Cardiac muscle cell (in vitro differentiated cells and primary cell): ENCODE measurements around the gene C19orf12. TPM values are rescaled to one million over a fixed set of nuclear protein-coding genes. Genes with fewer than 3 reads are reported as not detected.

Experiments used
- DNase-seq, 2 donors: peaks; one replicate each; pipeline versions ENCODE4 v3.0.0 to v3.0.0-alpha.2; 2010 to 2017; ENCODE audit warnings: low read depth in 1 of 2, low spot score in 1 of 2
- H3K27ac ChIP-seq: fragments of 200-600 bp; sonication (generic); 2 replicates; pipeline ENCODE4 v1.5.1; 2016
- H3K27me3 ChIP-seq: fragments of 200-600 bp; sonication (generic); 2 replicates; pipeline ENCODE4 v1.6.0; 2016; ENCODE audit warnings: control low read depth
- H3K36me3 ChIP-seq: fragments of 200-600 bp; sonication (generic); 2 replicates; pipeline ENCODE4 v1.5.1; 2016; ENCODE audit warnings: control low read depth
- H3K4me1 ChIP-seq: fragments of 200-600 bp; sonication (generic); 2 replicates; pipeline ENCODE4 v1.8.1; 2017; ENCODE audit warnings: low read depth, mild to moderate bottlenecking, mixed run types
- H3K4me3 ChIP-seq: fragments of 200-600 bp; sonication (generic); 2 replicates; pipeline ENCODE4 v1.5.1; 2016; ENCODE audit warnings: mild to moderate bottlenecking
- H3K9me3 ChIP-seq: fragments of 200-600 bp; sonication (generic); 2 replicates; pipeline ENCODE4 v1.5.1; 2017; ENCODE audit warnings: low read depth, mild to moderate bottlenecking, control low read depth
- polyA plus RNA-seq: library from polyadenylated mRNA; unstranded; fragments of >200 nt; fragmentation: Nextera tagmentation; extraction: Ambion mirVana; gene quantifications from 2 replicates; pipeline ENCODE4 v1.2.1, GENCODE V29; 2016
- total RNA-seq: library from RNA; depleted of rRNA; stranded (reverse); fragments of >200 nt; gene quantifications from 2 replicates; pipeline ENCODE4 v1.2.3, GENCODE V29; 2016
- TF ChIP-seq, protein P1 (sequence below): IDR thresholded peaks from 2 replicates; pipeline ENCODE4 v1.5.1; 2012; ENCODE audit warnings: low read depth, mild to moderate bottlenecking, low read length

The C19orf12 gene
- total and polyA plus RNA-seq, 2 experiments from 2014 or later = 46.2 to 54.7 TPM

GRCh38 chr19:29660835-29661234 is 54.2 kb downstream of the C19orf12 start:
- H3K27me3 ChIP-seq = no peaks in the 10 kb centered on the region
- DNase-seq = peak in 1 of 2 donors; percentile 33
- H3K9me3 ChIP-seq = no peaks in the 10 kb centered on the region
- TF ChIP-seq, protein P1, sequence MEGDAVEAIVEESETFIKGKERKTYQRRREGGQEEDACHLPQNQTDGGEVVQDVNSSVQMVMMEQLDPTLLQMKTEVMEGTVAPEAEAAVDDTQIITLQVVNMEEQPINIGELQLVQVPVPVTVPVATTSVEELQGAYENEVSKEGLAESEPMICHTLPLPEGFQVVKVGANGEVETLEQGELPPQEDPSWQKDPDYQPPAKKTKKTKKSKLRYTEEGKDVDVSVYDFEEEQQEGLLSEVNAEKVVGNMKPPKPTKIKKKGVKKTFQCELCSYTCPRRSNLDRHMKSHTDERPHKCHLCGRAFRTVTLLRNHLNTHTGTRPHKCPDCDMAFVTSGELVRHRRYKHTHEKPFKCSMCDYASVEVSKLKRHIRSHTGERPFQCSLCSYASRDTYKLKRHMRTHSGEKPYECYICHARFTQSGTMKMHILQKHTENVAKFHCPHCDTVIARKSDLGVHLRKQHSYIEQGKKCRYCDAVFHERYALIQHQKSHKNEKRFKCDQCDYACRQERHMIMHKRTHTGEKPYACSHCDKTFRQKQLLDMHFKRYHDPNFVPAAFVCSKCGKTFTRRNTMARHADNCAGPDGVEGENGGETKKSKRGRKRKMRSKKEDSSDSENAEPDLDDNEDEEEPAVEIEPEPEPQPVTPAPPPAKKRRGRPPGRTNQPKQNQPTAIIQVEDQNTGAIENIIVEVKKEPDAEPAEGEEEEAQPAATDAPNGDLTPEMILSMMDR = no peak
- H3K4me3 ChIP-seq = no peak overlapping the region
- no peaks in the 10 kb centered on the region for H3K36me3 ChIP-seq
- peaks cover 16% of the 10 kb centered on the region for H3K4me1 ChIP-seq
- H3K27ac ChIP-seq = no peak overlapping the region

GRCh38 chr19:29658221-29658991 is 56.7 kb downstream of the C19orf12 start:
- no peaks in the 10 kb centered on the region for H3K36me3 ChIP-seq

DNA sequence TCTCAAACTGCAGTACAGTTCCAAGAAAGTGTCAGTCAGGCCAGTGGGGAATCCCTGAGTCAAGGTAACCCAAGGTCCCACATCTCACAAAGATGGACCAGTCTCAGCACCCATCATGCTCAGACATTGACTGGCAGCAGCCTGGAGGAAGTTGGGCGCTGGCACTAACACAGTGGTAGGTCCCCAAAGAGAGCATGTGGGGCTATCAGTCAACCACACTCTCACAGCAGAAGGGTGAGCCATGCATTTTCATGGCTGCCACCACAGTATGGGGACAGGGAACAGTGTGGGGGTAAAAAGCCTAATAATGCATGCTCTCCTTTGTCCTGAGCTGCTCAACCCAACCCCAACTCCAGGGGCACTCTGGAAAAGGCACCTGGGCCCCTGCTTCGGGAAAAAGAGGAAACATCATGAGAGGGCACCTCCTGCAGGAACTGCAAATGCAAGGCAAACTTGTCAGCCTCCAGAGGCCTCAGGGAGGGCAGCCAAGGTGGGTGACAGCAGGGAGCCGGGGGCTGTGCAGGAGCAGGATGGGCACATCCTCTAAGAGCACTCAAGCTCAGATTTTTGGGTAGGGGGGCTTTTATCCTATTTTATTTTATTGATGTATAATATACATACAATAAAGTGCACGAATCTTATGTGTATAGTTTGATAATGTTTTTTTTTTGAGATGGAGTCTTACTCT is 59.3 kb downstream of the C19orf12 start:
- no peaks in the 10 kb centered on the region for H3K36me3 ChIP-seq
- H3K27ac ChIP-seq = no peak overlapping the region
- no peaks in the 10 kb centered on the region for H3K4me1 ChIP-seq
- TF ChIP-seq, protein P1 = no peak
- H3K27me3 ChIP-seq = no peaks in the 10 kb centered on the region
- H3K9me3 ChIP-seq = no peaks in the 10 kb centered on the region
- H3K4me3 ChIP-seq = no peak overlapping the region
- no peak for DNase-seq

More at GRCh38 chr19:29658221-29658991, 56.7 kb downstream of the C19orf12 start:
- TF ChIP-seq, protein P1 = no peak
- Histone ChIP-seq H3K9me3 (no peaks in the 10 kb centered on the region), H3K27ac (no peak overlapping the region), H3K4me3 (no peak overlapping the region), H3K27me3 (no peaks in the 10 kb centered on the region), H3K4me1 (peaks cover 15% of the 10 kb centered on the region)
- no peak for DNase-seq

- Histone ChIP-seq H3K27ac (no peak overlapping the region), H3K27me3 (no peaks in the 10 kb centered on the region), H3K4me1 (no peaks in the 10 kb centered on the region), H3K36me3 (no peaks in the 10 kb centered on the region), H3K9me3 (no peaks in the 10 kb centered on the region), H3K4me3 (no peak overlapping the region)
- TF ChIP-seq, protein P1 = no peak
- DNase-seq = no peak
Measured at GRCh38 chr19:29653398-29653797, 61.7 kb downstream of the C19orf12 start.

- Histone ChIP-seq H3K36me3 (no peaks in the 10 kb centered on the region), H3K27me3 (no peaks in the 10 kb centered on the region), H3K4me3 (no peak overlapping the region), H3K4me1 (no peaks in the 10 kb centered on the region), H3K27ac (no peak overlapping the region), H3K9me3 (no peaks in the 10 kb centered on the region)
- TF ChIP-seq, protein P1 = no peak
- DNase-seq = no peak
Measured at GRCh38 chr19:29651622-29652394, 63.3 kb downstream of the C19orf12 start.
